ENCODE data around the gene FGD3.

DNA sequence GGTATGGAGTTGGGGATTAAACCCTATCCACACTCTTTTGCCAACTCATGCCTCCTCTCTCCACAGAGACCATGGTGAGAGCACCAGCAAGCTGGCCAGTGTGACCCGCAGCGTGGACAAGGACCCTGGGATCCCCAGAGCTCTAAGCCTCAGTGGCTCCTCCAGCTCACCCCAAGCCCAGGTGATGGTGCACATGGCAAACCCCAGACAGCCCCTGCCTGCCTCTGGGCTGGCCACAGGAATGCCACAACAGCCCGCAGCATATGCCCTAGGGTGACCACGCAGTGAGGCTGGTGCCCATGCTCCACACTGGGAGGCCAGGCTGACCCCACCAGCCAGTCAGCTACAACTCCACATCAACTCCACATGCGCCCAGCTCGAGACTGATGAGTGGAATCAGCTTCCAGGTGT lies 137.2 kb downstream of the FGD3 start:
- TF ChIP-seq YY1 (IDR thresholded peaks at IDR 0.05; ENCODE audit: insufficient read depth, insufficient read length) (no peak), ZNF274 (IDR thresholded peaks at IDR 0.05; ENCODE audit: low read depth, low read length) (no peak), SUZ12 (IDR thresholded peaks at IDR 0.05; ENCODE audit: extremely low read depth, insufficient read depth, insufficient read length) (no peak)
